GM21447 (cell line): ENCODE data around the gene NBPF1.
"Not testable (repeated sequence)": the region's sequence is repeated elsewhere in the genome, so short reads cannot be mapped to it uniquely, and the experiment has no call there.

Source experiments
- ATAC-seq: cut with Tn5 transposase; IDR thresholded peaks from one replicate; pipeline ENCODE4 v1.9.1; 2021; ENCODE audit not compliant: unreplicated experiment

NBPF1 gene

DNA sequence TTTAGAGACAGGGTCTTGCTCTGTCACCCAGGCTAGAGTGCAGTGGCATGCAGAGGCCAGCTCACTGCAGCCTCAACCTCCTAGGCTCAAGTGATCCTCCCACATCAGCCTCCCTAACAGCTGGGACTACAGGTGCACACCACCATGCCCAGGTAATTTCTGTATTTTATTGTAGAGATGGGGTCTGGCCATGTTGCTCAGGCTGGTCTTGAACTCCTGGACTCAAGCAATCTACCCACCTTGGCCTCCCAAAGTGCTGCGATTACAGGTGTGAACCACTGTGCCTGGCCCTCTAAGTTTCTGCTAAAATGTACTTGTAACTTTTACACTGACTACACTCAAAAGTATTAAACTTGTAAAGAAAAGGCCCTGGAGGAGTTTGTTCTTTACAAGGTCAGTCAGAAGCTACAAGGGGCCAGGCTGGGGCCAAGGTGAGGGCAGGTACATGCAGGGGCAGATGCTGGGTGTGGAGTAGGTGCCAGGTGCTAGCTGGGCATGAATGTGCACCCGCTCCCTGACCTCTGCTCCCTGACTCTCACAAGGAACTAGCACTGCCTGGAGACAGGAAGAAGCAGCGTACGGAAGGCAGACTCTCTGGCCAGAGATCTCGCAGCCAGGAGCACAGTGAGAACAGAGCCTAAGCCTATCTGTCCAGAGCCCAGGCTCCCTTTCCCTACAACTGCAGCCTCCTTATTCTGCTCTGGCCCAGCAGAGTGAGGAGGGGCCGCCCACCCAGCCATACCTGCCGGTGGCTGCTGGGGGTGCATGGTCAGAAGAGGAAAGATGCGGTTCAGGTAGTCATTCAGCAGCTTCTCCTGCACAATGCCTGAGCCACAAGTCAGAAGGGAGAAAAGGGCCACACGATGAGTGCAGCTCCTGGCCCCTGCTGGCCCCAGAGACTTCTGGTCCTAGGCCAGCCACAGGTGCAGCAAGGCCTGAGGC lies 28.9 kb upstream of the NBPF1 start:
- ATAC-seq: not testable (repeated sequence)

- ATAC-seq: not testable (repeated sequence)
Observed at GRCh38 chr1:16641159-16641975, 28.0 kb upstream of the NBPF1 start.

- ATAC-seq: not testable (repeated sequence)
Observed at GRCh38 chr1:16639091-16640031, 26.0 kb upstream of the NBPF1 start.

- ATAC-seq: not testable (repeated sequence)
Observed at GRCh38 chr1:16637941-16638778, 24.8 kb upstream of the NBPF1 start.

GRCh38 chr1:16636551-16637195 lies 23.3 kb upstream of the NBPF1 start:
- not testable (repeated sequence) for ATAC-seq

DNA sequence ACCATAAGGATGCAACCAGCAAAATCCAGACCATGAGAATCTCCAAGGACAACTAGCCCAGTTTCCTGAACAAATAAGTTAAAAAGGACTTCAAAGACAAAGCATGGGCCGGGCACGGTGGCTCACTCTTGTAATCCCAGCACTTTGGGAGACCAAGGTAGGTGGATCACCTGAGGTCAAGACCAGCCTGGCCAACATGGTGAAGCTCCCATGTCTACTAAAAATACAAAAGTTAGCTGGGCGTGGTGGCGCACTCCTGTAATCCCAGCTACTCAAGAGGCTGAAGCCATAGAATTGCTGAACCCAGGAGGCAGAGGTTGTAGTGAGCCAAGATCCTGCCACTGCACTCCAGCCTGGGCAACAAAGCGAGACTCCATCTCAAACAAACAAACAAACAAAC lies 22.6 kb upstream of the NBPF1 start:
- ATAC-seq: not testable (repeated sequence)

DNA sequence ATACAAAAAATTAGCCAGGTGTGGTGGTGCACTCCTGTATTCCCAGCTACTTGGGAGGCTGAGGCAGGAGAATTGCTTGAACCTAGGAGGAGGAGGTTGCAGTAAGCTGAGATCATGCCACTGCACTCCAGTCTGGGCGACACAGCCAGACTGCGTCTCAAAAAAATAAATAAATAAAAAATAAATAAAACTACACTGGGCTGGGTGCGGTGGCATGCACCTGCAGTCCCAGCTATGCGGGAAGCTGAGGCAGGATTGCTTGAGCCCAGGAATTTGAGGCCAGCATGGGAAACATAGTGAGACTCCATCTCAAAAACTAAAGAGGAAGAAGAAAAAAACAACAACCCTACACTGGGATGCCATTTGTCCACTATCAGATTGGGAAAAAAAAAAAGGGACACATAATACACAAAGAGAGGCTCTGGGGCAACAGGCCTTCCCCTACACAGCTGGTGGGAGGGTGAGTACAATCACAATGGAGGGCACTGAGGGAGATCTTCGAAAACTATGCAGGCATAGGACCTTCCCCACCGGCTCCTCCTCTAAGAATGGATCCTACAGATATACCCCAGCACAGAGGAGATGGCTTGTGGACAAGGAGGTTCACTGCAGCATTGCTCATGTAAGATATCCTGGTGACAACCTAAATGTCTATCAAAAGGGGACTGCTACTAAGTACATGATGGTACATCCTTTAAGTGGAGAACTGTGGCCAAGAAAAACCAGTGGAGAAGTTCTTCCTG lies 20.3 kb upstream of the NBPF1 start:
- not testable (repeated sequence) for ATAC-seq

DNA sequence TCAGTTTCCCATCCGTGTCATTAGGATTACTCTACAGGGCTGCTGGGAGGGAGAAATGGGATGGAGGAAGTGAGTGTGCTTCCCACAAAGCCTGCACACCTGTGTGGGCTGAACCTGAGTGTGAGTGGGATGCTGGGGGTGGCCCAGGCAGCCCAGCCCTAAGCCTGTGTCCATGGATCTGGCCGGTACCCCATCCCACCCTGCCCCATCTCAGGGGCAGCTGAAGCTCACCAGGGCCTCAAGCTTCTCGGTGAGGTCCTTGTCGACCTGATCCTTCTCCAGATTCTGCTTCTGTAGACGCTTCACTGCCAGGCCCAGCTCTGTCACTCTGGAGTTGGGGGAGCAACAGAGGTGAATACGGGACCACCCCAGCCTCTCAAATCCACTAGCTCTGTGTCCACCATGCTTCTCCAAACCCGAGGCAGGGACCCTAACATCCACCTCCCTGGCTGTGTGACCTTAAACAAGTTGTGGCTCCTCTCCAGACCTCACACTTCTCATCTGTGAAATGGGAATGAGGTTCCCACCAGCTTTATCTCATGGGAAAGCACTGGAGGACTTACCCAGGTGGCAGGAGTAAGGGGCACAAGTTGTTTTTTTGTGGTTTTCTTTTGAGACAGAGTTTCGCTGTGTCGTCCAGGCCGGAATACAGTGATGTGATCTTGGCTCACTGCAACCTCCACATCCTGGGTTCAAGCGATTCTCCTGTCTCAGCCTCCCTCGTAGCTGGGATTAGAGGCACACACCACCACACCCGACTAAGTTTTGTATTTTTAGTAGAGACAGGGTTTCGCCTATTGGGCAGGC lies 18.9 kb upstream of the NBPF1 start:
- not testable (repeated sequence) for ATAC-seq

DNA sequence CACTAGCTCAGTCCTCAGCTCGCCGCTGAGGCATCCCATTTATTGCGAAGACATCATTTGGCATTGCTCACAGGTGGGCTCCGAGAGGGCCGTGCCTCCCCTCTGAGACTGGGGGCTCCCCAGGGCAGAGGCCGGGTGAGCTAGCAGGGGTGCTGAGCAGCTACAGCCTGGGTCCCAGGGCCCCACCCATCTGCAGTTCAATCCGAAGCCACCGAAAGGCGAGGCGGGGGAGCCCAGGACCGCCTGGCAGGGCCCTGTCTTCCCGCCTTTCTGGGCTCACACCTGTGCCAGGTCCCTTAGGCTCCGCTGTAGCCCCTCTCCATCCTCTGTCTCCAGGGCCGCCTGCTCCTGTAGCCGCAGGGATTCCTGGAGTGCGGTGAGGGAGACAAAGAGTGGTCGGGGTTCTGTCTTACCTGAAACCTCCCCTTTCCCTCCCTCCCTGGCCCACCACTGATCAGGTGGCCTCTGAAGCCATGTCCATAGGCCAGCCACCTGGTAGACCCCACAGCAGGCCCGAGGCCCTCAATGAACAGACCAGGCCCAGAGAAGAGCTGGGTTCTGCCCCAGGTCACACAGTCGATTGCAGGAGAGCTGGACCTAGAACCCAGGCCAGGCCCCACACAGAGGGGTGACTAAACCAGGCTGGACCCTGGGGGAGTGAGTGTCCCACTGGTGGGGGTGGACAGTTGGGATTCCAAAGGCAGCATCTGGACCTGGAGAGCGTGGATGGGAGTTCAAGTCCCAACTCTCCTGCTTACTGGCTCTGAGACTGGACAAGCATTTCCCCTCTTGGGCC lies 18.1 kb upstream of the NBPF1 start:
- ATAC-seq: no peak

DNA sequence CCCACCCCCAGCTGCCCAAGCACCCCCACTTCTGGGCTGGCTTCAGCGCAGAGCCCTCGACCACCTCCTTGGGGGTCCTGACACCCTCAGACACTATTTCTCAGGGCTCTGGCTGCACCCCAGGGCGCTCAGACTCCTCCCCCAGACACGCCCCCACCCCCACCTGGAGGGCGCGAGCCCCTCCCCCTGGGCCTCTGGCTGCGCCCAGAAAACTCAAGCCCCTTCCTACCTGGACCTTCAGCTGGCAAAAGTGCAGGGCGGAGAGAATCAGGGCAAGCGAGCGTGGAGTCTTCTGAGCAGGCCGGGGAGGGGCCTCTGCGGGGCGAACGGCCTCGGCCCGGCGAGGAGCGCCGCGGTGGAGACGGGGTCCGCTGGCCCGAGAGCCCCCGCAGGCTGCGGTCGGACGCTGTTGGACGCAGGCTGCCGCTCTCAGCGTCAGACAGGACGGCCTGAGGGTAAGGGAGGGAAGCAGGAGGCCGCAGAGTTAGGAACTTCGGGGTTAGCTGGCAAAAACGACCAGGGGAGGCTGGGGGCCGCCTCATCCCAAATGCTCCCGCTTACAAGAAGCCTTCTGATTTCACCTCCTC lies 17.4 kb upstream of the NBPF1 start:
- no peak for ATAC-seq

GRCh38 chr1:16629916-16630530 lies 16.7 kb upstream of the NBPF1 start:
- ATAC-seq: not testable (repeated sequence)

- no peak for ATAC-seq
Observed at GRCh38 chr1:16628361-16629111, 15.2 kb upstream of the NBPF1 start.

DNA sequence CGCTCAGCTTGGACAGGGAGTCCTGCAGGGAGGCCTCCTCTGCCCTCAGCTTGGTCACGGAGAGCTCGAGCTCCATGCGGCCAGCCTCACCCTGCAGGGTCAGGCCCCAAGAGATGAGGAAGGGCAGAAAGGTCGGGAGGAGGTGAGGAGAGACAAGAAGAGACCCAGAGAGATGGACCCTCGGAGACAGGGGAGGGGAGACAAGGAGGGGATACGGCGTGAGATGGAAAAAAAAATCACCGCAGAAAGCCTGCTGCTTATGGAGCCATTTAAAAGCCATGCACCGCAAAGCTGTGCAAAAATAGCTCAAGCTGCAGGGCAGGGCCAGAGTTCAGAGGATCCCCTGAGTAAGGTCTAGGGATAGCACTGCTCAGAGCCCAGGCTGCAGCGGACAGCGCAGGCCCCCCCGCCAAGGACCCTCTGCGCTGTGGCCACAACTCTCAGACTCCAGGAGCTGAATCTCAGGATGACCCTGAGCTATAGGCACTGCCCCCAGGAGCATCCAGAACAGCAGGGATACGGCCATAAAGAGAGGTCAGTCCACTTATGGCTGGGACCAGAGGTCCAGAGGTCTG lies 13.1 kb upstream of the NBPF1 start:
- ATAC-seq: not testable (repeated sequence)

- no peak for ATAC-seq
Observed at GRCh38 chr1:16625497-16626408, 12.4 kb upstream of the NBPF1 start.
